ENCODE data around the gene LAMC1.

DNA sequence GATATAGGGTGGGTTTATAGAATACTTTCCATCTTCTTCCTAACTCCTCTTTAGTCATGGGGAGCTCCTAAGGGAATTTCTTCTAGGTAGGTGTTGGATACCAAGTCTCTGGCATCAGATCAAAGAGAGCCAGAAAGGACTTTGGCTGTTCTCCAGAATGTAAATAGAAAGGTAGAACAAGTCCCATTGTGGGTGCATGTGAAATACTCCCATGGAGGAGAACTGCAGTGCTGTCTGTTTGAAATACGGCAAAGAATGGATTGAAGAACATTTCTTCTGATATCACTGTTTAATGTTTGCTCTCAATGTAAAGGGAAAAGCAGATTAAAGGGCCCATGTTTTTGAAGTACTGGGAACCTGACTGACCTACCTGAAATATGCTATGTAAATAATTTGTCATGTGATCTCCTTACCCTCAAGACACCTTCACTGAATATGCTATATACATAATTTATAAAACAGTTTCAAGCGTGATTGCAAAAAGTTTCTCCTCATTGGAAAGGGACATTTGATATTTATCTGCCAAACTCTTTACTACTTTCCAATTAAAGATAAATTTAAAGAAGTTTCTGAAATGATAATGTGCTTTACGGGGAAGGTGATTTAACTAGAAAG is 65.9 kb downstream of the LAMC1 start:
- TF ChIP-seq, protein P1, sequence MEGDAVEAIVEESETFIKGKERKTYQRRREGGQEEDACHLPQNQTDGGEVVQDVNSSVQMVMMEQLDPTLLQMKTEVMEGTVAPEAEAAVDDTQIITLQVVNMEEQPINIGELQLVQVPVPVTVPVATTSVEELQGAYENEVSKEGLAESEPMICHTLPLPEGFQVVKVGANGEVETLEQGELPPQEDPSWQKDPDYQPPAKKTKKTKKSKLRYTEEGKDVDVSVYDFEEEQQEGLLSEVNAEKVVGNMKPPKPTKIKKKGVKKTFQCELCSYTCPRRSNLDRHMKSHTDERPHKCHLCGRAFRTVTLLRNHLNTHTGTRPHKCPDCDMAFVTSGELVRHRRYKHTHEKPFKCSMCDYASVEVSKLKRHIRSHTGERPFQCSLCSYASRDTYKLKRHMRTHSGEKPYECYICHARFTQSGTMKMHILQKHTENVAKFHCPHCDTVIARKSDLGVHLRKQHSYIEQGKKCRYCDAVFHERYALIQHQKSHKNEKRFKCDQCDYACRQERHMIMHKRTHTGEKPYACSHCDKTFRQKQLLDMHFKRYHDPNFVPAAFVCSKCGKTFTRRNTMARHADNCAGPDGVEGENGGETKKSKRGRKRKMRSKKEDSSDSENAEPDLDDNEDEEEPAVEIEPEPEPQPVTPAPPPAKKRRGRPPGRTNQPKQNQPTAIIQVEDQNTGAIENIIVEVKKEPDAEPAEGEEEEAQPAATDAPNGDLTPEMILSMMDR (IDR thresholded peaks at IDR 0.05): no peak
- TF ChIP-seq POLR2AphosphoS5 (IDR thresholded peaks at IDR 0.05; ENCODE audit: low read depth, low read length): no peak

Data from Panc1 (cell line).